ENCODE measurements around the gene GAPT. TPM values are rescaled to one million over a fixed set of nuclear protein-coding genes. Genes with fewer than 3 reads are reported as not detected.

GAPT gene
- total RNA-seq, 1 experiment from 2014 or later, result not detected

GRCh38 chr5:58545912-58546311 is 54.7 kb downstream of the GAPT start:
- no peaks in the 10 kb centered on the region for H3F3A ChIP-seq (ENCODE audit: insufficient read depth, low read depth)

More at GRCh38 chr5:58545912-58546311, 54.7 kb downstream of the GAPT start:
- POLR2A ChIA-PET (ENCODE audit: unreplicated experiment), result no interaction called here
- CTCF ChIA-PET, result no interaction called here
- Histone ChIP-seq H3K79me2 (ENCODE audit: low read depth) (no peaks in the 10 kb centered on the region), H2AFZ (no peak overlapping the region), H3K4me2 (no peak overlapping the region; the same call in 1 of the 2 replicates), H3K9me2 (ENCODE audit: insufficient read depth) (no peaks in the 10 kb centered on the region), H3K4me1 (replicated peaks; ENCODE audit: insufficient read depth) (no peaks in the 10 kb centered on the region; the same call in 1 of the 2 replicates), H3K9me3 (ENCODE audit: insufficient read depth, low read depth) (peaks cover 8% of the 10 kb centered on the region; the same call in 1 of the 2 replicates), H3K36me3 (ENCODE audit: low read depth) (no peaks in the 10 kb centered on the region), H3K4me3 (no peak overlapping the region), H4K20me1 (ENCODE audit: insufficient read depth) (no peaks in the 10 kb centered on the region), H3K27me3 (ENCODE audit: insufficient read depth, low read depth) (no peaks in the 10 kb centered on the region), H3K27ac (no peak overlapping the region)
- DNase-seq, result no peak
- no TSS peak for BruUV-seq (replicated peaks)
- no peak for TF ChIP-seq EZH2 (IDR thresholded peaks at IDR 0.05; ENCODE audit: low read depth)
- TF ChIP-seq, protein P1, sequence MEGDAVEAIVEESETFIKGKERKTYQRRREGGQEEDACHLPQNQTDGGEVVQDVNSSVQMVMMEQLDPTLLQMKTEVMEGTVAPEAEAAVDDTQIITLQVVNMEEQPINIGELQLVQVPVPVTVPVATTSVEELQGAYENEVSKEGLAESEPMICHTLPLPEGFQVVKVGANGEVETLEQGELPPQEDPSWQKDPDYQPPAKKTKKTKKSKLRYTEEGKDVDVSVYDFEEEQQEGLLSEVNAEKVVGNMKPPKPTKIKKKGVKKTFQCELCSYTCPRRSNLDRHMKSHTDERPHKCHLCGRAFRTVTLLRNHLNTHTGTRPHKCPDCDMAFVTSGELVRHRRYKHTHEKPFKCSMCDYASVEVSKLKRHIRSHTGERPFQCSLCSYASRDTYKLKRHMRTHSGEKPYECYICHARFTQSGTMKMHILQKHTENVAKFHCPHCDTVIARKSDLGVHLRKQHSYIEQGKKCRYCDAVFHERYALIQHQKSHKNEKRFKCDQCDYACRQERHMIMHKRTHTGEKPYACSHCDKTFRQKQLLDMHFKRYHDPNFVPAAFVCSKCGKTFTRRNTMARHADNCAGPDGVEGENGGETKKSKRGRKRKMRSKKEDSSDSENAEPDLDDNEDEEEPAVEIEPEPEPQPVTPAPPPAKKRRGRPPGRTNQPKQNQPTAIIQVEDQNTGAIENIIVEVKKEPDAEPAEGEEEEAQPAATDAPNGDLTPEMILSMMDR (conservative IDR thresholded peaks at IDR 0.05), result no peak
- intact Hi-C loops (cut with micrococcal nuclease; ENCODE audit: unreplicated experiment), result no loop called here

Small RNAs within 50 kb of the gene (microRNA-seq; reads per million reads assigned to microRNA genes)
- gene MIR548AE2 (ENCODE audit: borderline number of aligned reads, borderline replicate concordance), result not detected

Other genes with a start within 250 kb of the GAPT start
- 508 and 615 TPM in 2 replicates for gene PLK2, start 31.3 kb upstream of the GAPT start, total RNA-seq (2021)
- gene RAB3C, start 91.6 kb downstream of the GAPT start, total RNA-seq (2021), result not detected in 2 replicates

All from PC-9 (cell line).